Iris pigment epithelial cell (primary cell): ENCODE data around the gene PRR36.
A peak's percentile ranks its signal among the peaks of the same experiment; 100 is the strongest.

Source experiments
- DNase-seq: peaks from one replicate; pipeline ENCODE4 v3.0.0-alpha.2; 2011; ENCODE audit warnings: low read depth

PRR36 gene

DNA sequence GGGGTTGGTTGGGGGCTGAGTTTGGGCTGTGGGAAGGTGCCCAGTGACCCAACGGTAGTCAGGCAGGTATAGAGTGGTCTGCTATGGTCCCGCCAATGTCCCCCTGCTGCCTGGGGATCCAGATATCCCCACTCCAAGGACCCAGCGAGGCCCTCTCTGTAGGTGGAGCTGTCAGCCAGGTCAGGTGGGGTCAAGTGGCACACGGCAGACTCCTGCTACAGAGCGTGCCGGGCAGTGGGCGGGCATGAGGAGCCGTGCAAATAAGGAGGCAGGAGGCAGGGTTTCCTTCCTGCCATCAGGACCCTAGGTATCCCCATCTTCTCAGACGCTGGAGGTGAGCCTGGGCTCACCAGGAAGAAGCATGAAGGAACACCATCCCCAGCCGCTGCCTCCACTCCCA is 29.2 kb downstream of the PRR36 start:
- DNase-seq = no peak

- no peak for DNase-seq
Measured at GRCh38 chr19:7844405-7844804, 29.8 kb downstream of the PRR36 start.

- DNase-seq = no peak
Measured at GRCh38 chr19:7843521-7843920, 30.7 kb downstream of the PRR36 start.

DNA sequence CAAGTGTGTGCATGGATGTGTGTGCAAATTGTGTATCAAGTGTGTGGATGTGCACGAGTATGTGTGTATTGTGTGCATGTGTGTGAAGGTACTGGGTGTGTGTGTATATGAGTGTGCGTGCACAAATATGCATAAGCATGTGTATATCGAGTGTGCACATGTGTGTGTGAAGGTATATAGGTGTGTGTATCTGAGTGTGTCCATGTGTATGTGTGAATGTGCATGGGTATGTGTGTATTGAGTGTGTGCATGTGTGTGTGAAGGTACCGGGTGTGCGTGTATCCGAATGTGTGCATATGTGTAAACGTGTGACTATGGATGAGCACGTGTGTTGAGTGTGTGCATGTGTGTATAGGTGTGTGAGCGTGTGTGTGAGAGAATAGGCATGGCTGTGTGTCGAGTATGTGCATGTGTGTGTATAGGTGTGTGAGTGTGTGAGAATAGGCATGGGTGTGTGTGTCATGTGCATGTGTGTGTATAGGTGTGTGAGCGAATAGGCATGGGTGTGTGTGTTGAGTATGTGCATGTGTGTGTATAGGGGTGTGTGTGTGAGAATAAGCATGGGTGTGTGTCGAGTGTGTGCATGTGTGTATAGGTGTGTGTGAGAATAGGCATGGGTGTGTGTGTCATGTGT is 31.4 kb downstream of the PRR36 start:
- DNase-seq = no peak

DNA sequence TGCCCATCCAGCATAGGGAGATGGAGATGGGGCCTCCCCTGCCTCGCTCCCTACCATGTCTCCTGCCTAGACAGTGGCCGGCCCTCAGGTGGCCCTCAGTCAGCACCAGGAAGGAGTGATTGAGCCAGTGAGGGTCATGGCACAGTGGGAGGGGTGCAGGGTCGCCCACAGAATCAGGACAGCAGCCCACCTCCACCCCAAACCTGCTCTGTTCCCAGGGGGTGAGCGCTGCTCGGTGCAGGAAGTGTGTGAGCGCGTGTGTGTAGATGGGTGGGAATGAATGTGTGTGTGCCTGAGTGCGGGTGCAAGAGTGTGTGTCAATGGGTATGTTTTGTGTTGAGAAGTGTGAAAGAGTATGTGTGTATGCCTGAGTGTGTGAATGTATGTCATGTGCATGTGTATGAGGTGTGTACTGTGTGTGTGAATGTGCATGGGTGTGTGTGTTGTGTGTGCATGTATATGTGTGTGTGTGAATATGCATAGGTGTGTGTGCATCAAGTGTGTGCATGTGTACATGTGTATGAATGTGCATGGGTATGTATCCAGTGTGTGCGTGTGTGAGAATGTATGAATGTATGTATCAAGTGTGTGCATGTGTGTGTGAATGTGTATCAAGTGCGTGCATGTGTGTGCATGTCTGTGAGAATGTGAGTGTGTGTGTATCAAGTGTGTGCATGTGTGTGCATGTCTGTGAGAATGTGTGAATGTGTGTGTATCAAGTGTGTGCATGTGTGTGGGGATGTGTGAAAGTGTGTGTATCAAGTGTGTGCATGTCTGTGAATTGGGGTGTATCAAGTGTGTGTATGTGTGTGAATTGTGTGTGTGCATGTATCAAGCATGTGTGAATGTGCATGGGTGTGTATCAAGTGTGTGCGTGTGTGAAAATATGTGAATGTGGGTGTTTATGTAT is 32.2 kb downstream of the PRR36 start:
- no peak for DNase-seq

DNA sequence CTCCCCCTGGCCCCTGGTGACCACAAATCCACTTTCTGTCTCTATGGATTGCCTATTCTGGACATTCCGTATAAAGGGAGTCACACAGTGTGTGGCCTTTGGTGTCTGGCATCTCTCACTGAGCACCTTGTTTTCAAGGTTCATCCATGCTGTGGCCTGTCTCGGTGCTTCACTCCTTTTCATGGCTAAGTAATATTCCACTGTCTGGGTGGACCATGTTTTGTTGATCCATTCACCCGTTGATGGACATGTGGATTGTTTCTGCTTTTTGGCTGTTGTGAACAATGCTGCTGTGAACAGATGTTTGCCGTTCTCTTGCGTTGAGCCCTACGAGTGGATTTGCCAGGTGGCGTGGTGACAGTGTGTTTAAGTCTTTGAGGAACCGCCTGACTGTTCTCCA is 33.6 kb downstream of the PRR36 start:
- DNase-seq = no peak

DNA sequence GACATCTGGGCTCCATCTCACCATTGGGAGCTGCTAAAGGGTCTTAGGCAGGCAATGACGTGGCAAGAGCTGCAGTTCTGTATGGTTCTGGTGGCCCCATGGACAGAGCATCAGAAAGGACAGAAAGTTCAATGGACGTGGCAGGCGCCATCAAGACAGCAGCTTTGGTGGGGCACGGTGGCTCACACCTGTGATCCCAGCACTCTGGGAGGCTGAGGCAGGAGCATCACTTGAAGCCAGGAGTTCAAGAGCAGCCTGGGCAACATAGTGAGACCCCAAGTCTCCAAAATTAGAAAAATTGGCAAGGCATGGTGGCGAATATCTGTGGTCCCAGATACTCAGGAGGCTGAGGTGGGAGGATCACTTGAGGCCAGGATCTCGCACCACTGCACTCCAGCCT is 34.7 kb downstream of the PRR36 start:
- no peak for DNase-seq

DNA sequence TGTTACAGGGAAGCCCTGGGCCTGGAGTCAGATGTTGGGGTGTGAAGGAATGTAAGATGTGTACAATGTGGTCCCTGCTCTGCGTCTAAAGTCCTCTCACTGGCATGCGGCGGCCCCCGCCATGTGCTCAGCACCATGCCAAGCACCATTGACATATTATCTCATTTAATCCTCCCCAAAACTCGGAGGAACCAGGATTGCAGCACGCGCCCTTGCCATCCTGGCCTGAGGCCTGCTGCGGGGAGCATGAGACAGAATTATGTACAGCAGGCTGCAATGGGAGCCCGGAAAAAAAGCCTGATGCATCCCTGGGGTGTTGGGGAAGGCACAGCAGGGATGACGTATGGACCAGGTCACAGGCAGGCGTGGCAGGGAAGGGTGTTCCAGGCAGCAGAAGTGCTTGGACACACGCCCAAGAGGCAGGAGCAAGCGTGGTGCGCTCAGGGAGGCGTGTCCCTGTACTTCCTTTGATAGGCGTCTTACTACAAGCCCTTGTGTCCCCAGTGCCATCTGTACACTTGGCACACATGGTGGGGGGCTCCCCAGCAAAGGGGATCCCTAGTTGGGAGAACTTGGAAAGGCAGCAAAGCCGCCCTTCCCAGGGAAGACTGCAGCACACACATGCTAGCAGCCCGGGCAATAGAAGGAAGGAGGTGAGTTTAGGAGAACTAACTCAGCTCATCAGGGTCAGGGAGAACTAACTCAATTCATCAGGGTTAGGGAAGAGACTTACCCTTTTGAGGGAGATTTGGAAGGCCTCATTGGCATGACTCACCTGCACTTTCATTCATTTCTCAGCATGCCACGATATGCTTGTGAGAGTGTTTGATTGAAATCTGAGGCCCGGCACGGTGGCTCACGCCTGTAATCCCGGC is 40.7 kb downstream of the PRR36 start:
- DNase-seq = peak; percentile 62

- no peak for DNase-seq
Measured at GRCh38 chr19:7832781-7833180, 41.4 kb downstream of the PRR36 start.

DNA sequence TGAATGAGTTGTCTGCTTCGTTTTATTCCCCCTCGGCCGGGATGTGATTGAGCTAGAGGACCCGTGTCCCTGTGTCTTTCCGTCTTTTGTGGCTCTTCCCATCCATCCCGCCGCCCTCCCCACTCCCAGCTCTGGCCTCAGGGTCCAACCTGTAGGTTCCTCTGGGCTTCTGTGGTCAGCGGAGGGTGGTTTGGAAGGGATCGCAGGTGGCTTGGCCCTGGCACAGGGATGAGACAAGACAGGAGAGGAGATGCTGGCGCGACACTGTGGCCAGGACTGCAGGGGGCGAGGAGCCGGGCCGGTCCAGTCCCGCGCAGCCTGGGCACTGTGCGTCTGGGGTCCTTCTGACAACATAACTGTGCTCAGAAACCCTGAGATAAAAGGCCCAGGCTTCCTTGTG is 42.2 kb downstream of the PRR36 start:
- DNase-seq = no peak

GRCh38 chr19:7831452-7831851 is 42.7 kb downstream of the PRR36 start:
- DNase-seq = peak; percentile 36

GRCh38 chr19:7830823-7831222 is 43.4 kb downstream of the PRR36 start:
- no peak for DNase-seq

- no peak for DNase-seq
Measured at GRCh38 chr19:7830272-7830771, 43.9 kb downstream of the PRR36 start.

GRCh38 chr19:7829561-7830271 is 44.5 kb downstream of the PRR36 start, which contains the start of gene EVI5L:
Gene EVI5L, plus strand, starts transcription at chr19:7830218. Its CDS starts 16,325 bp downstream, at chr19:7846543.
- peak; percentile 100 for DNase-seq

DNA sequence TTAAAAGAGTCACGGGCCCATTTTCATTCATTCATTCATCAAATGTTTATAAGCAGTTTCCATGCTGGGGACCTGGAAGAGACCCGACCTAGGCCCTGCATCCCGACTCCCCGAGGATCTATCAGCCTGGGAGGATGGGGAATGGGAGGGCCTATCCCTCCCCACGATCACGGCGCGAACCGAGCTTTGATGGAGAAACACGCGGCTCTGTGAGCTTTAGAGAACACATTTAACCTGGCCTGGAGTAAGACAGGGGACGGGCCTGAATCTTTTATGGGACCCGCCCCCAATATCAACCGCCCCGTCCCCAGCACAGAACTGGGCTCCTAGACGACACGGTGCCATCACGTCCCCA is 45.0 kb downstream of the PRR36 start:
- no peak for DNase-seq

GRCh38 chr19:7823686-7824301 is 50.4 kb downstream of the PRR36 start:
- DNase-seq = no peak

- DNase-seq = no peak
Measured at GRCh38 chr19:7822910-7823515, 51.2 kb downstream of the PRR36 start.

DNA sequence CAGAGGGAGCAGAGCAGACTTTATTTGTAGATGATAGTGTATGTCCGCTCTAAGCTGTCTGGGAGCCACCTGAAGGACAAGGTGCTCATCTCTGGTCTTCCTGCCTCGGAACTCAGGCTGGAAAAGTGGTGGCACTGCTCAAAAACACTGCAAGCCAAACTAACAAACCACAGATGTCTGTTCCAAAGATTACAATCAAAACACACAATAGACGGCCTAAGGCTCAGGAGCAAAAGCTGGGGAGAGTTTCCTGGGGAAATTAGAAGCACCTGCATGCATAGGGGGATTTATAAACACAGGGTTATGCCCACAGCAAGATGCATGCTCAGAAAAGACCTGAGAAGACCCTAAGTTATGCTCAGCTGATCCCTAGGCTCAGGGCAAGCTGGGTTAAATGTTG is 53.6 kb downstream of the PRR36 start:
- no peak for DNase-seq

GRCh38 chr19:7819337-7819736 is 54.9 kb downstream of the PRR36 start:
- DNase-seq = no peak

GRCh38 chr19:7818806-7819205 is 55.4 kb downstream of the PRR36 start:
- DNase-seq = no peak
